A673 (cell line): ENCODE measurements around the gene CNP.

Experiments used
- EZH2 ChIP-seq: fragments of 200-600 bp; sonication (generic); IDR thresholded peaks from 2 replicates; pipeline ENCODE4 v1.6.1; 2017; ENCODE audit warnings: borderline replicate concordance, low read depth, mild to moderate bottlenecking, mixed read lengths, antibody characterized with exemption, low read length; ENCODE audit not compliant: poor library complexity, severe bottlenecking
- TF ChIP-seq, protein P1 (sequence below): fragments of 300-800, 200-600 bp; sonication (generic); conservative IDR thresholded peaks from 2 replicates; pipeline ENCODE4 v1.5.1; 2017; ENCODE audit warnings: low read depth, mild to moderate bottlenecking, antibody characterized with exemption, low read length, moderate library complexity, mixed read lengths

GRCh38 chr17:42023524-42024349, 57.1 kb downstream of the CNP start:
- TF ChIP-seq, protein P1, sequence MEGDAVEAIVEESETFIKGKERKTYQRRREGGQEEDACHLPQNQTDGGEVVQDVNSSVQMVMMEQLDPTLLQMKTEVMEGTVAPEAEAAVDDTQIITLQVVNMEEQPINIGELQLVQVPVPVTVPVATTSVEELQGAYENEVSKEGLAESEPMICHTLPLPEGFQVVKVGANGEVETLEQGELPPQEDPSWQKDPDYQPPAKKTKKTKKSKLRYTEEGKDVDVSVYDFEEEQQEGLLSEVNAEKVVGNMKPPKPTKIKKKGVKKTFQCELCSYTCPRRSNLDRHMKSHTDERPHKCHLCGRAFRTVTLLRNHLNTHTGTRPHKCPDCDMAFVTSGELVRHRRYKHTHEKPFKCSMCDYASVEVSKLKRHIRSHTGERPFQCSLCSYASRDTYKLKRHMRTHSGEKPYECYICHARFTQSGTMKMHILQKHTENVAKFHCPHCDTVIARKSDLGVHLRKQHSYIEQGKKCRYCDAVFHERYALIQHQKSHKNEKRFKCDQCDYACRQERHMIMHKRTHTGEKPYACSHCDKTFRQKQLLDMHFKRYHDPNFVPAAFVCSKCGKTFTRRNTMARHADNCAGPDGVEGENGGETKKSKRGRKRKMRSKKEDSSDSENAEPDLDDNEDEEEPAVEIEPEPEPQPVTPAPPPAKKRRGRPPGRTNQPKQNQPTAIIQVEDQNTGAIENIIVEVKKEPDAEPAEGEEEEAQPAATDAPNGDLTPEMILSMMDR: no peak
- no peak for TF ChIP-seq EZH2
